Stimulated activated CD8-positive, alpha-beta memory T cell treated with anti-CD3 and anti-CD28 coated beads, Interleukin-12 subunit alpha, Interleukin-12 subunit beta, amount 100 ng/mL, for 24 hours (primary cell): Measurements from ENCODE around the gene GABARAP.
"Not testable (repeated sequence)": the region's sequence is repeated elsewhere in the genome, so short reads cannot be mapped to it uniquely, and the experiment has no call there.

ENCODE experiments used
- DNase-seq: peaks from one replicate; pipeline ENCODE4 v3.0.0-alpha.2; 2020; ENCODE audit errors: extremely low read depth

GABARAP gene

DNA sequence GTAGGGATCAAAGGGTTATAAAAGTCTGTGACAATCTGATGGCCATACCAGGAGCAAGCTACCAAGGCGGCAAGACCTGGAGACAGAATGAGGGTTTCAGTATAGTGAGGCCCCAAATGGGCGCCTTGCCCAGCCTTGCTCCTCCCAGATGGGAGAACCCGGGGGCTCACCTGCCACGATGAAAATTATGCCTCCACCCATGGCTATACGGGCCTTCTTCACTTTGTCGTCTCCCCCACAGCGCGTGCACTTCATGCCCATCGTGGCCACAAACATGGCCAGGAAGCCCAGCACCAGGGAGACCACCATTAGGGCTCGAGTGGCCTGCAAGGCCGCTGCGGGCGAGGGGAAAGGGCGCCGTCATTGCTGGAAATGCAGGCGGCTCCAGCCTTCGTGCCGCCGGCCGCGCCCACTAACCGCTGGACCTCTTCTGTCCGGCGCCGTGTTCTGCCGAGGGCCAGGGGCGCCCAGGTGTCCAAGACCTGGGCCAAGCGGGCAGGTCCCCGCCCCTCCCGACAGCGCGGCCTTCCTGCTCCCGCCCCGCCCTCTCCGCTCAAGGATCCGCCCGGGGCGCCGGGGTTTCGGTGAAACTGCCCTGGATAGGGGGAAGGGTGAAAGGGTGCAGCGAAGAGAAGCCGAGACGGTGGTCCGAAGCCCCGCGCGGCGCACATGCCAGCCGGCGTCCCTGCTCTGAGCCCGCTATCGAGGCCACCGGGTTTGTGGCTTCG, 18.6 kb upstream of the GABARAP start:
- DNase-seq = no peak

DNA sequence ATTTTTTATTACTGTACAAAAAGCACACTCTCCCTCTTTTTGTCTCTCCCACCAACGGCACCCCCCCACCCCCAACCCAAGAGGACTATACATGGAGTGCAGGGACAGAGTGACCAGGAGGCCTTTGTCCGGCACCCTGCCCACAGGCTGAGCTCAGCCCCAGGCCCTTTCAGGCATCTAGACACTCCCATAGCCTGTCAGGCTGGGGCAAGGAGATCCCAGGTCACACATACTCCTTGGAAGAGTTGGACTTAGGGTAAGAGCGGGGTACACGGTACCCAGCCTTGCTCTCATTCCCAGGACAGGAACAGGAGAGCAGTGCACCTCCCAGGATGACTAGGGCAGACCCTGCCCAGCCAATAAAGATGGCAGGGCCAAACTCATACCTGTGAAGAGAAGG, 17.9 kb upstream of the GABARAP start:
- DNase-seq = no peak

DNA sequence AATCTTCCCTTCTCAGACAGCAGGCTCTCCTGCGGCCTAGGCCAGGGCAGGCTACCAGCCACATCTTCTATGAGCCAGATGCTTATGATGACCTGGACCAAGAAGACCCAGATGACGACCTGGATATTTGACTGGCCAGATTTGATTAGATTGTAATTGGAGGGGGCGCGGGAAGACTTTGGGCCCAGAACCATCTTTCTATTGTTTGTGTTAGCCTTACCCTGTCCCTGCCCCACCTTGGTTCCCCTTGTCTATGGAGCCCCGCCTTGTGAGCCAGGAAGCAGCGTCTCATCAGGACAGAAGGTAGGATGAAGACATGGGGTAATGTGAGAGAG, 17.3 kb upstream of the GABARAP start:
- DNase-seq = no peak

DNA sequence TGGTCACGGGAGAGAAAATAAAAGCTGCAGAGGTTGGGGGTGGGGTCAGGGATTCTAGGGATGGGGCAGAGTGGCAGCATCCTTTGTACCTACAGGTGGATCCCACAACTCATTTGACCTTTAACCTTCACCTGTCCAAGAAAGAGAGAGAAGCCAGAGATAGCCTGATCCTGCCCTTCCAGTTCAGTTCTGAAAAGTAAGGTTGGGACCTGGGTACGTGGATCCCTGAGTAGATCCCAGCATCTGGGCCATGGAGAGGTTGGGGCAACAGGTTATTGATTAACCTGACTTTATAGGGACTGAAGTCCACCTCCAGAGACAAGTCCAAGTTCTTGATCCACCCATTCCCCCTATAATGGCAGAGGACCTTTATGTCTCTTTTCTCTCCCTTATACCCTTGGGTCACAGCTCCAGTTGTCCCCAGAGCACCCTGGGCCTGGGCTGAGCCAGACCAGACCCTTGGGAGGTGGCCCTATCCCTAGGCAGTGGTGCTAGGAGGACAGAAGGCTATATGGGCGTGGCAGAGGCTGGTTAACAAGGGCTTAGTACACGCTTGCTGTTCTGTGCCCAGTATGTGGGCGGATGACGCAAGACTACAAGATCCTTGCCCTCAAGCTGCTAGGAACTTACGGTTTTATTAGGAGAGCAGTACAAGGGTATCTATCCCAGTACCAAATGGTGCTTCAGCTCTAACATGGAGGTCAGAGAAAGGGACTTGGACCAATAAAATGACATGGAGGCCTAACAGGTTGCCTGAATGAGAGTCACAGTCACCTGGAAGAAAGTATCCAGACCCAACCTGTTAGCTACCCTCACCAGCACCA, 16.7 kb upstream of the GABARAP start:
- DNase-seq = no peak

DNA sequence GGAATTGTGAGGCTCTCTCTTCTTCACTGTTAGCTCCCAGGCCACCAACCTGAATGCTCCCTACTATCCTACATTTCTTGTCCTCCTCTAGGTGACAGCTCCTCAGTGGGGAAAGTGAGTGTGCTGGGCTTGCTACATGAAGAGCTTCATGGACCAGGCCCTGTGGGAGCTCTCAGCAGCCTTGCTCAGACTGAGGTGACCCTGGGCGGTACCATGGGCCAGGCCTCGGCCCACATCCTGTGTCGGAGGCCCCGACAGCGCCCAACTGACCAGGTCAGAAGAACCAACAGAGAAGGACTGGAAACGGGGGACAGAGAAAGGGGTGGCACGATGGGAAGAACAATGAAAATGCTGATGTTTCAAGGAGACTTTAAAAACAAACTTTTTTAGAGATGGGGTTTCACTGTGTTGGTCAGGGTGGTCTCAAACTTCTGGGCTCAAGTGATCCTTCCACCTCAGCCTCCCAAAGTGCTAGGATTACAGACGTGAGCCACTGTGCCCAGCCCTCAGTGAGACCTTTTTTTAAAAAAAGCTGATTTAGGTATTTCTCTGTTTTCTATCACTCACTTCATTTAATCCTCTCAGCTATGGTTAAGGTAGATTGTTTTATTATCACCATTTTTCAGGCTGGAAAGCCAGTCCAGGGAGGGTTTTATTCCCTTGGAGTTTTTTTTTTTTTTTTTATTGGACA, 14.7 kb upstream of the GABARAP start:
- no peak for DNase-seq

DNA sequence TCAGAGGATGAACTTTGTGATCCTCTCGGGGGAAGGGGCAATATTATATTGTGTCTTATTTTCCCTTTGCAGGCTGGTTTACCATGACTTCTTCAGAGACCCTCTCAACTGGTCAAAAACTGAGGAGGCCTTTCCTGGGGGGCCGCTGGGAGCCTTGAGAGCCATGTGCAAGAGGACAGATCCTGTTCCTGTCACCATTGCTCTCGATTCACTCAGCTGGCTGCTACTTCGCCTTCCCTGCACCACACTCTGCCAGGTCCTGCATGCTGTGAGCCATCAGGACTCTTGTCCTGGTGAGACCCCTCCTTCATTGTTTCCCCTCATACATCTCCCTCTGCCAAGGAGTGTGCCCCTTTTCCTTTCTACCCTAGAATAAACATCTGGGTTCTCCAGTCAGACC, 12.3 kb upstream of the GABARAP start:
- no peak for DNase-seq

DNA sequence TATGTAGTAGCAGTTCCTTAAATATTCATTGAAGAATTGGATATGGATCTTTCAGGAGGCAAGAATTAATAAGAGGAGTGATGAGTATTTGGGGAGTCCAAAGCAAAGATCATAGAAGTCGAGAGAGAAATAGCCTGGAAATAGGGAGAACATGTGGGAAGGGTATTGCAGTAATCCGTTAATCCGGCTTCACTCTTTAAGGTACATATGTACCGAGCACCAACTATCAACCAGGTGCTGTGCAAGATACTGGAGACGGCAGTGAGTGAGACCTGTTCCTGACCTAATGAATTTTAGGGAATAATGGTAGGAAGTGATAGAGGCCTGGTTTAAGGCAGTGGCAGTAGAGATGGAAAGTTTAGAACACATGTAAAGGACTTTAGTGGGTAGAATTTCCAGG, 10.8 kb upstream of the GABARAP start:
- DNase-seq = no peak

DNA sequence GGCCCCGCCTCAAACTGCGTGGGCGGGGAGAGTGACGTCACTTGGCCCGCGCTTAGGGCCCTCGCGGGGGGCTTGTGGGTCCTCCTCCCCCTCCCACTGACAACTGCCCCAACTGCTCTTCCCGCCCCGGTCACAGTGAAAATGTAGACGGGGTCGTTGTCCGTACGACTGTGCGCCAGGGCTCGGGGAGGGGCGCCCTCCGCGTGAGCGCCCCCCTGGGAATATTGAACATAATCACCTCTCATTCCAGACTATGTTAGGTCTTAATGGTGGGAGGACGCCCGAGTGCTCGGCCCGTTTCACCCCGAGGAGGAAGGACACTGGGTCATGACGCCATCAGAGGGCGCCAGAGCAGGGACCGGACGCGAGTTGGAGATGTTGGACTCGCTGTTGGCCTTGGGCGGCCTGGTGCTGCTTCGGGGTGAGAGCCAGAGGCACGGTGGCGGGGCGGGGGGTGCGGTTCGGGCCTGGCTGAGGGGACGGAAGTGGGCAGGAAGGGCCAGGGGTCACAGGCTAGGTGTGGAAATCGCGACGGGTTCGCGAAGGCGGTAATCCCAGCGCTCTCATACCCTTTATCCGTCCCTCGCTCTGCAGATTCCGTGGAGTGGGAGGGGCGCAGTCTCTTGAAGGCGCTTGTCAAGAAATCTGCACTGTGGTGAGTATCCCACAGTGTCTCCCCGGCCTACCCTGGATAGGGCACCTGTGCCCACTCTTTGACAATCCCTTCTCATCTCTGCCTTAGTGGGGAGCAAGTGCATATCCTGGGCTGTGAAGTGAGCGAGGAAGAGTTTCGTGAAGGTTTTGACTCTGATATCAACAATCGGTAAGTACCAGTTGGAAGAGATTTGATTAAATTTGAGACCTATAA, 10.2 kb upstream of the GABARAP start, which contains the start of gene ELP5:
TSS of gene ELP5 (plus strand) at position 40 of the 868 bp plus-strand sequence. CDS start at position 376, 336 bp downstream.
- peak; percentile 72 for DNase-seq

DNA sequence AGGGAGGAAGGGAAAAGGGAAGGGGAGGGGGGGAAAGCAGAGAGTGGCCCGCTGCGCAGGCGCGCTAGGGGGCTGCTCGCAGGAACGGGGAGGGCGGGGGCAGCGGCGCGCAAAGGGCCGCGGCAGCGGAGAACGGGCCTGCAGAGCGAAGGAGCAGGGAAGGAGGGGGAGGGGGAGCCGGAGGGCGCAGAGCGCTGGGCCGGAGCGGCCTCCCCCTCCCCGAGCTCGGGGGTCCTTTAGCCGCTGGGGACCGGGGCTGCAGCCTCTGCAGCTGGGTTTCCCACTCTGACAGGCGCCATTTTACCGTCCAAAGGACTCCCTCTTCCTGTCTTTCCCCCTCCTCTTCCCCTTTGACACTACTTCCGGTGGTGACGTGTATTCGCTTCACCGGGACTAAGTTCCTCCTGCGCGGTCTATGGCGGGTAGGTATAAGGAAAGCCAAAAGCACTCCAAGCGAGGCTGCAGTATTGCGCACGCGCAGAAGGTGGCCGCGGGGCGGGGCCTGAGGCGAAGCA, 9.5 kb upstream of the GABARAP start, which contains the start of gene CTDNEP1:
TSS of gene CTDNEP1 (minus strand) at position 74 of the 515 bp plus-strand sequence. CDS start 438 bp downstream, outside the sequence.
- peak; percentile 96 for DNase-seq

DNA sequence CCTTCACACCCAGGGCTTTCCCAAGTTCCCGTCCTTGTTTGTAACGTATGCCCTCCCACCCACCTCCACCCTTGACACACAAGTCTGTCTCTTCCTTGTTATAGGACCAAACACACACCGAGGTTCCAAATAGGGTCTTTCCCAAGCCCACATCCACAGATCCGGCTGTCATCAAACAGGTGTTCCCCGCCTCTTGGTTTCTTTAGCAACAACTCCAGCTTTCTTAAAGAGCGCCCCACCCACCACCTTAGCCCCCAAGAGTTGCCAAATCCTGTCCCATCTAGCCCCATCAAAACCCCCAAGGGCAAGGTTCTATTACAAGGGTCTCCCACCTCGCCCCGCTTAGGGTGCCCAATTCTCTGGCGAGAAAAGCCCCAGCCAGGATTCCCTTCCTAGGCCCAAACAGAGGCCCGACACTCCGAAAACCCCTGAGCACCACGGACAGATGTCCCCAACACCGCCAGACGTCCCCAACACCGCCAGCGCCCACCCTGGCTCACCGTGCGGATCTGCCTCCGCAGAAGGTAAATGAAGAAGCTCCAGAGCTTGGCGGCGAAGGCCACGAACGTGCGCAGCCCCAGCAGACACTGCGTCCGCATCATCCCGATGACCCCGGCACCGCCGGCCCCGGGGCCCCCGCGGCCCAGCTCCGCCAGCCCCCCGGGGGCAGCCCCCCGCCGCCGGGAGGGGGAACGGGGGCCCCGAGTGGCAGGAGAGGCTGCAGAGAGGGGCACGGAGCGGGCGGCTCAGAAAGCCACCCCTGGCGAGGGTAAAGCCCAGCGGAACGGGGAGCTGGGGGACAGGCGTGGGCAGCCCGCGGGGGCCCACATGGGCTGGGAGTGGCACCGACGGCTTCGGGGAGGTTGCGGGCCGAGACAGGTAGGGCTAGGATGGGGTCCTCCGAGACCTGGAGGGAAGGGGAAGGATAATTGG, 8.7 kb upstream of the GABARAP start:
- DNase-seq = no peak

DNA sequence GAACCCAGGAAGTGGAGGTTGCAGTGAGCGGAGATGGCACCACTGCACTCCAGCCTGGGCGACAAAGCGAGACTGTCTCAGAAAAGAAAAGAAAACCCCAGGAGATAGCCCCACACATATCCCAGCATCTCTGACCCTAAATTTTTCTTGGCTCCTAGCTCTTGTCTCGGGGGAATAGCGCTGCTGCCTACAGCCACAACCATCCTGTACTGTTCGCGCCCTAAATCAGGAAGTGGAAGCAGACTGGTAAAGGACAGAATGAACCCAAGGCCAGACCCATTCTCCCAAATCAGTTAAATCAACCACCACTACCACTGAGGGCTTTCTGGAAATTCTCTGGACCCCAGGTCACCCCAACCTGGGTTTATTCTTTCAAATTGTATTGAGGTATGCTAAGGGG, 7.6 kb upstream of the GABARAP start:
- no peak for DNase-seq

DNA sequence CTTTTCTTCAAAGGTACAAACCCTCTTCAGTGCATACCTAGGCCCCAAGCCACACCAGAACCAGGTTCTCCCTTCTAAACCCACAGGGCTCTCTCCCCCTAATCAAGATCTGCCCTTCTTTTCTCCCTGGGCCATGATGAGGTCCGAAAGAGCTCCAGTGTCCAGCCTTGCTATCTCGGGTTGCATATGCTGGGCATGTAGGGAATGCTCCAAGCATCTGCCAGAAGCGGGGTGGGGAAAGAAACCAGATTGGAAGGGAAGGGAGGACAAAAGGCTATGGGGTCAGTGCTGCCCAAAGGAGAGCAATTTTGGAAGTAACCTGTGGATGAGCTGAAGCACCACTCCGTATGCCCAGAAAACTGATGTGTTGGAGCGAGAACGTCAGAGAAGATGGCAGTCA, 7.0 kb upstream of the GABARAP start:
- DNase-seq = no peak

DNA sequence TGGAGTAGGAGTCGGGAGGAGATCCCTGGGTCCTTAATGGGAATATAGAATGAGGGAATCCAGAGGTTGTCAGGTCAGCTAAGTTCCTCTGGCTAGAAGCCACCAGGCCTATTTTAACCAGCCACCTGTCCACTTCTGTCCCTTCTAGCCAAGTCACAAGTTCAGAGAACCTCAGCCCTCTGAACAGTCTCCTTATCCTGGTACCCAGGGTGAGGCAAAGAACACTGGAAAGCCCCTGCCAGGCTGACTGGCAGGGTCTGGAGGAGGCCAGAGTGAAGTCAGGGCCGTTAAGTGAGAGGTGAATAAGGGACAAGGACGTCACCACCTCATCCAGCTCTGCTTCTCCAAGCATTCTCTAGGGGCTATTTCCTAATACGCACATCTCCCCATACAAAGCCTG, 6.5 kb upstream of the GABARAP start:
- DNase-seq = no peak

DNA sequence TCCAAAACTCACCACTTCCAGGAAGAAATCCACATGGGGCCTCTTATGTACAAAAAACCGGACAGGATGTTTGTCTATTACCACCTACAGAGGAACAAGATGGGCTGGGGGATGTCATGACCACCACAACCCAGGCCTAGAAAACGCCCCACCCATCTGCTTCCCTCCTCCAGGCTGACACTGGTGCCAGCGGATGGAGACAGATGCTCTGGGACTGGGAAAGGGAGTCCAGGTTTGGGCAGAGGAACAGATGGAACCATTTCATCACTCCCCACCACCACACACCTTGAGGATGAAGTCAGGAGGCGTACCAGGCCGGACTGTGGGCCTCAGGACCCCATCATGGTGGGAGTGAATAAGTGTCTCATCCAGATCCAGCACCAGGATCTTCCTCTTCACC, 4.5 kb upstream of the GABARAP start:
- DNase-seq = no peak

DNA sequence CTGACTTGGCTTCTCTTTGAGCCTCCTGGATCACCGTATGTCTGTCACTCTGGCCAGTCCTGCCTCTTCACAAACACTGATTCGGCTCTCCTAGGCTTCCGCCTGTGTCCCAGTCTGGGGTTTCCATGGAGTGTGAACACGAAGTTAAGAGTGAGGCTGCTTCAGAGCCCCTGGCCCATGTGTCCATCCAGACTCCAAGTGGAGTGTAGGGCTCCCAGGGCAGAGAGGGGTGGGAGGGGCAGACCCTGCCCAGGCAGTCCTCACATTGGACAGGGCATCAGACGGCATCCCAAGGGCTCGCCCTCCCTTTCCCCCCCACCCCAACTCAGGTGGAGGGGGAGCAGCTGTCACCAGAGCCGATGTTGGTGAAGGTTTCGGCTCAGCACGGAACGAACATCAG, 1.6 kb upstream of the GABARAP start:
- DNase-seq = not testable (repeated sequence)

DNA sequence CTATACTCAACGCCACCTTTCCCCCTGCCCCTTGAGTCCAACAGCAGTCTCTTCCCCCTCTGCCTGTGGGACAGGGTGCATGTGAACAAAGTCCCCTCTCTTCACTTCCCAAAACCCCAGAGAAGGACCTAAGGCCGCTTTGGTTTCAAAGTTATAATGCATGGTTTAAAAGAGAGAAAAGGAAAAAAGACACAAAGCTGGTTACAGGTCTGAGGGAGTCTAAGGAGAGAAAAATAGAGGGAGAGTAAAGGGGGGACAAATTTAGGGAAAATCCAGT, 1.1 kb upstream of the GABARAP start:
- DNase-seq = no peak

DNA sequence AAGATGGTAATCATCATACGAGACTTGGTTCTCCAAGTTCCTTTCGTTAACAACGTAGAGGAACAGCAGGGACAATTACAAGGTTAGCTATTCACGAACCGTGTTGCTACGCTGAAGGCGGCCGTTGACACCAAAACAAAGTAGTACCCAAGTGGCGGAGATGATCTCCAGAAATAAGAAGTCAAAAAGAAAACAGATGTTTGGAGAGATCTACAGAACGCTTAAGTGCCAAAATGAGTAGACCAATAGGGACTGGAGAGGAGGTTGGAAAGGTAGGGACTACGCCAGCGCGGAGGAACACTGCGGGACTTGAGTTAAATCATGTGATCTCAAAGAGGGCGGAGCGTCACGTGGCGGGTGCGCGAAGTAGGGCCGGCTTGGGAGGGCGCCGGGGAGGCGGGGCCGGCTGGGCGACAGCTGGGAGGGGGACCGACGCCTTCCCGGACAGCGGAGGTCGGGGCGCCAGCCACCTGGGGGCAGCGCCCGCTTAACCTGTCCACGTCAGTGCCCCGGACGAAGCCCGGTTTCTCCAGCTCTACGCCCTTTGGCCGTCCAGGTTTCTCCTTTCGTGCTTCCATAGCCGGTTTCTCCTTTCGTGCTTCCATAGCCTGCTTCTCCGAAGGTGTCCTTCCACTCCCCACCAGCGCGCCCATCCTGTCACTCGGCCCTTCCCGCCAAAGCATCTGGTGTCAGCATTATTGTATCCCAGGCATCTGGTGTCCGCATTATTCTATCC, 636 bp upstream of the GABARAP start:
- DNase-seq = peak; percentile 86

DNA sequence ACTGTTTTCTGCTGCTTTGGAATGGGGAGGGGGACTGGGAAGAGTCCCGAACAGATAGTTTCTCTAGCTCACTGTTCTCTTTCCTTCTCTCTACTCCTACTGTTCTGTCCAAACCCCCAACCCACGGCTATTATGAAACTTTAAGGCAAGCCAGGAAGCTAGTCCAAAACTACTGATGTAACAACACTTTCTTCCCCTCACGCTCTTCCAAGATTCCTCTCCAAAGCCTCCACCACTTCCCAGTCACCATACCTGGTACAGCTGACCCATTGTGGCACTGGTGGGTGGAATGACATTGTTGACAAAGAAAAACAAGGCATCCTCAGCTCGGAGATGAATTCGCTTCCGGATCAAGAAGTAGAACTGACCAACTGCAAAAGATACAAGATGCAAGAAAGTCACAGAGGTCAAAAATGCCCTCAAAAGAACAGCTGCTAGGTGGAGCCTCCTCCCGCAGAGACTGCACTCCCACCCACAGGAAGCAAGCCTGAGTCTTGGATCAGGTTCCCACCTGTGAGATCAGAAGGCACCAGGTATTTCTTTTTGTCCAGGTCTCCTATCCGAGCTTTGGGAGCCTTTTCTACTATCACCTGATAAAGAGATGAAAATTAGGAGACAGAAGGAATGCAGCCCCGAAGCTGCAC, 1.0 kb downstream of the GABARAP start:
- no peak for DNase-seq

DNA sequence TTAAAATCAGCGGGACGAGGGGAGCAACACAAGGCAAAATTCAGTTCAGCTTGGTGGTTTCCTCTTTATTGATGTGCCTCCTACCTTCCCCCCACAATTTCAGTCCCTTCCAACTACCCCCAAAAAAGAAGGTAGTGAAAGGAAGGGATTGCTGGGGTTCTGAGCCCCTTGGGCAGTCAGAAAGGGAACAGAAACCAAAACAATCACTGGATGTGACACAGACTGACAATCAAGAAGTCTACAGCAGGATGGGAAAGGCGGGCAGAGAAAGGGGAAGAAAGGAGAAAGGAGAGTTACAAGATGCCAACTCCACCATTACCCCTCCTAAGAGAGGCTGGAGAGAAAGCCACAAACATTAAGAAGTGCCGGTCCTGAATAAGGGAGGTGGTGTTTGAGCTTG, 1.9 kb downstream of the GABARAP start:
- no peak for DNase-seq
